DND-41 (cell line): ENCODE measurements around the gene TTC28.

ENCODE experiments used
- ATAC-seq: fragments of 200-7000 bp; cut with Tn5 transposase; 3 replicates; pipeline ENCODE4 v1.9.1; 2021; ENCODE audit warnings: low read depth; ENCODE audit not compliant: insufficient read depth
- DNase-seq: peaks from one replicate; pipeline ENCODE4 v3.0.0-alpha.2; 2020
- H2AFZ ChIP-seq: 2 replicates; pipeline ENCODE4 v1.6.0; 2012; ENCODE audit warnings: low read depth, low read length
- H3K27ac ChIP-seq: 2 replicates; pipeline ENCODE4 v1.5.1; 2012; ENCODE audit warnings: low read length, inconsistent platforms
- H3K27me3 ChIP-seq: fragments of 200-600 bp; sonication (generic); 2 replicates; pipeline ENCODE4 v1.6.0; 2012; ENCODE audit warnings: low read length, mild to moderate bottlenecking, inconsistent platforms; ENCODE audit not compliant: insufficient read depth, poor library complexity
- H3K36me3 ChIP-seq: 2 replicates; pipeline ENCODE4 v1.5.1; 2012; ENCODE audit warnings: low read length, inconsistent platforms; ENCODE audit not compliant: insufficient read depth
- H3K4me1 ChIP-seq: 2 replicates; pipeline ENCODE4 v1.5.1; 2012; ENCODE audit warnings: mild to moderate bottlenecking, low read length; ENCODE audit not compliant: insufficient read depth
- H3K4me2 ChIP-seq: 2 replicates; pipeline ENCODE4 v1.6.0; 2012; ENCODE audit warnings: mild to moderate bottlenecking, moderate library complexity, low read length, inconsistent platforms; ENCODE audit not compliant: insufficient read depth
- H3K4me3 ChIP-seq, 2 experiments: fragments of 200-600 bp in 1 of 2; shearing (Covaris generic) in 1 of 2; 2 replicates each; pipeline ENCODE4 v1.5.1; 2012 to 2016; ENCODE audit warnings: inconsistent platforms in 2 of 2, low read length in 2 of 2, mild to moderate bottlenecking in 2 of 2, low read depth in 1 of 2, moderate library complexity in 1 of 2
- H3K79me2 ChIP-seq: 2 replicates; pipeline ENCODE4 v1.6.0; 2012; ENCODE audit warnings: low read length, inconsistent platforms; ENCODE audit not compliant: insufficient read depth
- H3K9ac ChIP-seq: 2 replicates; pipeline ENCODE4 v1.6.0; 2012; ENCODE audit warnings: low read depth, mild to moderate bottlenecking, inconsistent platforms, low read length, moderate library complexity
- H3K9me3 ChIP-seq: 2 replicates; pipeline ENCODE4 v1.5.1; 2012; ENCODE audit warnings: low read length, moderate library complexity, mild to moderate bottlenecking, inconsistent platforms; ENCODE audit not compliant: insufficient read depth, severe bottlenecking
- H4K20me1 ChIP-seq: 2 replicates; pipeline ENCODE4 v1.6.0; 2012; ENCODE audit warnings: low read length; ENCODE audit not compliant: insufficient read depth
- EZH2 ChIP-seq: IDR thresholded peaks from 3 replicates; pipeline ENCODE4 v1.6.1; 2012; ENCODE audit warnings: borderline replicate concordance, low read depth, mild to moderate bottlenecking, moderate library complexity, low read length, inconsistent platforms; ENCODE audit not compliant: severe bottlenecking
- TF ChIP-seq, protein P1 (sequence below): IDR thresholded peaks from 2 replicates; pipeline ENCODE4 v1.5.1; 2012; ENCODE audit warnings: borderline replicate concordance, low read length, moderate library complexity, mild to moderate bottlenecking; ENCODE audit not compliant: poor library complexity, severe bottlenecking; ENCODE audit errors: extremely low read depth

Gene TTC28

DNA sequence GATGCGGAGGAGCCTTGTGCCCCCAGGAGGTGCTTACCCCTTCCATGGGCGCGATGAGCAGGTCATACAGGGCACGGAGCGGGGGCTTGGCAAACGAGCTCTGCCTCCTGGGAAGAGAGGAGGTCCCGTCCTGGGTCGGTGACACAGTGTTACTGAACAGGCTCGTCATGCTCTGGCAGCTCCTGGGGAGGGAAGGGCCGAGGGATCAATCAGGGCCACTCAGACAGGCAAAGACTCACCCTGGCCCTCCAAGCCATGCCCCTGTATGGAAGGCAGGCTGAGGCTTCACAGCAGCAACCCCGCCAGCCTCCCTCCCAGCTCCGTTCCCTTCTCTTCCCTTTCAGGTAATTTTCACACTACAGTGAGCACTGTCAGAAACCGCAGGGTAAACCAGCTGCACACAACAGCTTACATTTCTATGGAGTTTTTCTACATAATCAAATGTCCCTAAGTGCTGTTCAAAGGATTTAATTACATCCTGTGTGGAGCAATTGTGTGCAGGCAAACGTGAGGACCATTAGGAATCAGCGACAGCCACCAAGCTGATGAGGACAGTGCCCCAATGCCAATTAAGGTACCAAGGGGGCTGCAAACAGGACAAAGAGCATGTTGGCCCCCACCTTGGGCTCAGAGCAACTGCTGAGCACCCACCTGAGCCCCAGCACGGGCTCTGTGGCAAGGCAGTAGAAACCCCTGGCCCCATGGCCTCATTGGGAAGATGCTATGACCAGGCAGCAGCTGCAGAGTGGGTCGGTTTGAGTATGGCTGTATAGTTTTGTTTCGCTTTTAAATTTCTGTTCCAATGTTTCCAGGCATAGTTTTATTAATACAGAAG lies 665.2 kb downstream of the TTC28 start:
- Histone ChIP-seq H3K4me2 (no peak overlapping the region), H2AFZ (no peak overlapping the region)
- TF ChIP-seq EZH2, result no peak
- TF ChIP-seq, protein P1, sequence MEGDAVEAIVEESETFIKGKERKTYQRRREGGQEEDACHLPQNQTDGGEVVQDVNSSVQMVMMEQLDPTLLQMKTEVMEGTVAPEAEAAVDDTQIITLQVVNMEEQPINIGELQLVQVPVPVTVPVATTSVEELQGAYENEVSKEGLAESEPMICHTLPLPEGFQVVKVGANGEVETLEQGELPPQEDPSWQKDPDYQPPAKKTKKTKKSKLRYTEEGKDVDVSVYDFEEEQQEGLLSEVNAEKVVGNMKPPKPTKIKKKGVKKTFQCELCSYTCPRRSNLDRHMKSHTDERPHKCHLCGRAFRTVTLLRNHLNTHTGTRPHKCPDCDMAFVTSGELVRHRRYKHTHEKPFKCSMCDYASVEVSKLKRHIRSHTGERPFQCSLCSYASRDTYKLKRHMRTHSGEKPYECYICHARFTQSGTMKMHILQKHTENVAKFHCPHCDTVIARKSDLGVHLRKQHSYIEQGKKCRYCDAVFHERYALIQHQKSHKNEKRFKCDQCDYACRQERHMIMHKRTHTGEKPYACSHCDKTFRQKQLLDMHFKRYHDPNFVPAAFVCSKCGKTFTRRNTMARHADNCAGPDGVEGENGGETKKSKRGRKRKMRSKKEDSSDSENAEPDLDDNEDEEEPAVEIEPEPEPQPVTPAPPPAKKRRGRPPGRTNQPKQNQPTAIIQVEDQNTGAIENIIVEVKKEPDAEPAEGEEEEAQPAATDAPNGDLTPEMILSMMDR, result no peak

GRCh38 chr22:28013611-28014010 lies 666.0 kb downstream of the TTC28 start:
- Histone ChIP-seq H3K27me3 (no peaks in the 10 kb centered on the region), H2AFZ (no peak overlapping the region), H3K27ac (no peak overlapping the region), H3K9ac (no peak overlapping the region), H3K9me3 (no peaks in the 10 kb centered on the region), H3K36me3 (peaks cover 54% of the 10 kb centered on the region), H3K4me1 (peaks cover 4% of the 10 kb centered on the region), H3K79me2 (no peaks in the 10 kb centered on the region), H3K4me2 (no peak overlapping the region), H3K4me3 (no peak overlapping the region), H4K20me1 (peaks cover 4% of the 10 kb centered on the region; the same call in 1 of the 2 replicates)
- ATAC-seq (no peak), DNase-seq (no peak)
- TF ChIP-seq, protein P1, result no peak
- no peak for TF ChIP-seq EZH2

More for the DNA sequence above, 665.2 kb downstream of the TTC28 start:
- no peaks in the 10 kb centered on the region for H3K9me3 ChIP-seq
- no peak overlapping the region for H3K9ac ChIP-seq
- no peaks in the 10 kb centered on the region for H3K27me3 ChIP-seq
- peaks cover 53% of the 10 kb centered on the region for H3K36me3 ChIP-seq
- H3K27ac ChIP-seq, result no peak overlapping the region
- ATAC-seq (no peak), DNase-seq (no peak)
- H3K4me1 ChIP-seq, result peaks cover 12% of the 10 kb centered on the region
- peaks cover 4% of the 10 kb centered on the region; the same call in 1 of the 2 replicates for H4K20me1 ChIP-seq
- H3K79me2 ChIP-seq, result no peaks in the 10 kb centered on the region
- H3K4me3 ChIP-seq, result no peak overlapping the region

DNA sequence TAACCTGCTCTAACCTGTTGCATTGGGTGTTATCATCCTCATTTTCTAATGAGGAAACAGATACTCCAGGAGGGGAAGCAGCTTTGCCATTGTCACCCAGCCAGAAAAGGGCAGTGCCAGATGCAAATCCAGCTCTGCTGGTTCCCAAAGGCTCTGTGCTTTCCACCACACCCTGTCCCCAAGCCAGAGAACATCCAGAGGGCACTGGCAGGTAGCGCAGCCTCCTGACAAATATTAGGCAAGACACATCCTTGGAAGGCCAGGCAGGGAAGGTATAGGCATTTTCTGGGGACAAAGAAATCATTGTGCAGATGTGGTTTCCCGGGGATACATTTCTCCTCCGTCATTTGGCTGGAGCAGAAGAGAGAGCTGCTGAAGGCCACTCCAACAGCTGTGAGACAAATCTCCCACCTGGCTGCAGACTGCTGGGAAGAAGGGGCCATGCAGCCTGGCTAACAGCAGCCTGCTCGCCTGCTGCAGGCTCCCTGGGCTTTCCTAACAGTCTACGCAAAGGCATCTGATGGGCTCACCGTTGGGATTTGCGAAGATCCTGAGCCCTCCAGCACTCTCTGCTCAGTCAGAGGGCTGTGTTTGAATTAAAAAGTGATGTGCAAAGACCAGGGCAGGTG lies 666.7 kb downstream of the TTC28 start:
- no peak for ATAC-seq
- Histone ChIP-seq H3K4me1 (no peaks in the 10 kb centered on the region), H3K9me3 (no peaks in the 10 kb centered on the region), H3K9ac (no peak overlapping the region), H4K20me1 (0 out of 2 replicates have a peak, but pooled peaks cover 3% of the 10 kb centered on the region), H3K27me3 (no peaks in the 10 kb centered on the region), H3K79me2 (no peaks in the 10 kb centered on the region), H3K27ac (no peak overlapping the region), H2AFZ (no peak overlapping the region), H3K4me2 (no peak overlapping the region), H3K36me3 (peaks cover 56% of the 10 kb centered on the region), H3K4me3 (no peak overlapping the region)
- no peak for TF ChIP-seq EZH2
- TF ChIP-seq, protein P1, result no peak
- DNase-seq, result no peak
